GM12878 (cell line): ENCODE measurements around the gene UPP2. TPM values are rescaled to one million over a fixed set of nuclear protein-coding genes. Genes with fewer than 3 reads are reported as not detected.

Source experiments
- ATAC-seq: fragments of 200-7000 bp; cut with Tn5 transposase; 3 replicates; pipeline ENCODE4 v1.9.1; 2020; ENCODE audit warnings: mild to moderate bottlenecking, moderate library complexity
- BruUV-seq: library from RNA; stranded (reverse); fragments of 400-500 nt; replicated peaks from 2 replicates; lab custom pipeline; 2021; lab: Mats Ljungman, UMichigan
- CTCF ChIA-PET: fragments of 300-600 bp; sonication (Branson Sonifier 250); formaldehyde crosslinking; extraction: SDS; loops from one replicate; lab custom pipeline; 2021; ENCODE audit warnings: inconsistent platforms; lab: Yijun Ruan, JAX
- POLR2A ChIA-PET: fragments of 350-600 bp; formaldehyde crosslinking; extraction: SDS; loops from one replicate; lab custom pipeline; 2021; ENCODE audit warnings: inconsistent platforms; lab: Charles Lee
- RAD21 ChIA-PET: fragments of 300-600 bp; sonication (Branson Sonifier 250); formaldehyde crosslinking; loops from one replicate; lab custom pipeline; 2023; ENCODE audit warnings: antibody characterized with exemption; ENCODE audit not compliant: unreplicated experiment; lab: Charles Lee
- SMC1A ChIA-PET: fragments of 300-600 bp; sonication (Branson Sonifier 250); formaldehyde crosslinking; loops from one replicate; lab custom pipeline; 2023; ENCODE audit not compliant: unreplicated experiment, uncharacterized antibody; lab: Charles Lee
- DNase-seq: peaks from one replicate; pipeline ENCODE4 v3.0.0-alpha.2; 2011; ENCODE audit warnings: low read depth, low spot score
- FAIRE-seq: peaks from 3 replicates; lab custom pipeline; 2011; peaks lifted over from hg19 to GRCh38; lab: Jason Lieb, UNC
- H2AFZ ChIP-seq: 2 replicates; pipeline ENCODE4 v1.6.0; 2011; ENCODE audit warnings: low read depth, low read length, control low read depth; ENCODE audit not compliant: control insufficient read depth
- H3K27ac ChIP-seq: 2 replicates; pipeline ENCODE4 v1.5.1; 2011; ENCODE audit warnings: control low read depth; ENCODE audit not compliant: control insufficient read depth, insufficient read depth
- H3K27me3 ChIP-seq, 2 experiments: replicated peaks in 1 of 2; 2 replicates each; pipeline versions ENCODE4 v1.6.0 to v1.6.1; 2011; ENCODE audit warnings: low read length in 1 of 2; ENCODE audit not compliant: control insufficient read depth in 2 of 2, insufficient read depth in 2 of 2
- H3K36me3 ChIP-seq, 2 experiments: 2 replicates each; pipeline ENCODE4 v1.5.1; 2011; ENCODE audit warnings: low read length in 1 of 2; ENCODE audit not compliant: control insufficient read depth in 2 of 2, insufficient read depth in 2 of 2
- H3K4me1 ChIP-seq: 2 replicates; pipeline ENCODE4 v1.6.1; 2011; ENCODE audit warnings: mild to moderate bottlenecking, low read length, moderate library complexity, mixed read lengths; ENCODE audit not compliant: control insufficient read depth, insufficient read depth
- H3K4me2 ChIP-seq: 2 replicates; pipeline ENCODE4 v1.6.0; 2011; ENCODE audit warnings: control low read depth; ENCODE audit not compliant: control insufficient read depth, insufficient read depth
- H3K4me3 ChIP-seq: fragments of 200-600 bp; sonication (generic); 2 replicates; pipeline ENCODE4 v1.5.1; 2016
- H3K79me2 ChIP-seq: 2 replicates; pipeline ENCODE4 v1.6.0; 2011; ENCODE audit warnings: low read length; ENCODE audit not compliant: control insufficient read depth, insufficient read depth
- H3K9ac ChIP-seq: 2 replicates; pipeline ENCODE4 v1.8.0; 2011; ENCODE audit warnings: low read length, control low read depth, mixed read lengths; ENCODE audit not compliant: control insufficient read depth, insufficient read depth
- H3K9me3 ChIP-seq: replicated peaks from 3 replicates; pipeline ENCODE4 v1.5.1; 2011; ENCODE audit warnings: mild to moderate bottlenecking, low read length; ENCODE audit not compliant: control insufficient read depth, insufficient read depth
- H4K20me1 ChIP-seq: 2 replicates; pipeline ENCODE4 v1.6.0; 2011; ENCODE audit not compliant: control insufficient read depth, insufficient read depth
- CHD1 ChIP-seq: IDR thresholded peaks from 2 replicates; pipeline ENCODE4 v1.6.1; 2012; ENCODE audit warnings: low read depth, low read length, improper control_type of control experiment
- FOXM1 ChIP-seq: IDR thresholded peaks from 2 replicates; pipeline ENCODE4 v1.6.1; 2012; ENCODE audit warnings: low read depth, mild to moderate bottlenecking, inconsistent platforms, low read length, moderate library complexity
- MTA2 ChIP-seq: fragments of 450-650 bp; IDR thresholded peaks from 2 replicates; pipeline ENCODE4 v1.6.1; 2016; ENCODE audit warnings: low read depth, mild to moderate bottlenecking, moderate library complexity
- MXI1 ChIP-seq: fragments of 150-350 bp; IDR thresholded peaks from 2 replicates; pipeline ENCODE4 v1.6.1; 2011; ENCODE audit warnings: low read depth, mild to moderate bottlenecking, inconsistent platforms, low read length, improper control_type of control experiment
- MYC ChIP-seq: IDR thresholded peaks from 2 replicates; pipeline ENCODE4 v1.6.1; 2011; ENCODE audit warnings: mild to moderate bottlenecking, low read length, moderate library complexity, inconsistent platforms; ENCODE audit not compliant: insufficient read depth, insufficient replicate concordance, insufficient read length, severe bottlenecking
- NFXL1 ChIP-seq: fragments of 450-650 bp; IDR thresholded peaks from 2 replicates; pipeline ENCODE4 v1.6.1; 2017; ENCODE audit warnings: antibody characterized with exemption, mild to moderate bottlenecking, borderline replicate concordance
- RB1 ChIP-seq: fragments of 450-650 bp; formaldehyde crosslinking; IDR thresholded peaks from 2 replicates; pipeline ENCODE4 v1.6.1; 2017; ENCODE audit warnings: mild to moderate bottlenecking, borderline replicate concordance
- RUNX3 ChIP-seq: IDR thresholded peaks from 2 replicates; pipeline ENCODE4 v1.6.1; 2012; ENCODE audit warnings: low read length, inconsistent platforms
- WRNIP1 ChIP-seq: IDR thresholded peaks from 2 replicates; pipeline ENCODE4 v1.6.1; 2011; ENCODE audit warnings: low read depth, low read length, improper control_type of control experiment, borderline replicate concordance
- WGBS: methylation state at CpG from one replicate; pipeline ENCODE4 v1.1.6; 2016; ENCODE audit warnings: low lambda C conversion rate; ENCODE audit not compliant: insufficient replicate concordance, insufficient coverage; ENCODE audit errors: missing lambda C conversion rate; 5-methylcytosine and 5-hydroxymethylcytosine counted together
- in situ Hi-C: fragments of 300-500 bp; cut with MboI; formaldehyde crosslinking; loops from 9 replicates; pipeline ENCODE4 v1.14.3; 2018; ENCODE audit warnings: mixed read lengths
- intact Hi-C: fragments of 100-400 bp; cut with micrococcal nuclease; formaldehyde crosslinking; loops from one replicate; pipeline ENCODE4 v1.14.2; 2022; ENCODE audit not compliant: unreplicated experiment
- polyA plus RNA-seq, 11 experiments: library from polyadenylated mRNA; depleted of rRNA in 4 of 11; unstranded in 6 of 11; stranded (reverse) in 5 of 11; fragments of >200 nt; fragmentation: Nextera tagmentation in 4 of 11; fragmentation: Illumina TruSeq in 1 of 11; extraction: Ambion mirVana in 4 of 11; extraction: Trizol in 1 of 11; gene quantifications; 1 replicate in 1 of 11; 2 replicates in 10 of 11; pipeline versions ENCODE4 v1.2.1 to v1.2.3, GENCODE V29; 2011 to 2016; ENCODE audit warnings: inconsistent platforms in 2 of 11, missing spikeins in 2 of 11, low read depth in 1 of 11
- total RNA-seq, 4 experiments: library from RNA; depleted of rRNA in 3 of 4; stranded (reverse); fragments of >200 nt in 3 of 4; fragmentation: Illumina TruSeq in 1 of 4; extraction: Trizol in 1 of 4; gene quantifications; 2 replicates each; pipeline versions ENCODE4 v1.2.1 to v1.2.3, GENCODE V29; 2013 to 2021

UPP2 gene
- total and polyA plus RNA-seq, 10 of the 15 experiments (the other 5 are each of a cell fraction or from before 2014, with no cell fraction given): not detected

DNA sequence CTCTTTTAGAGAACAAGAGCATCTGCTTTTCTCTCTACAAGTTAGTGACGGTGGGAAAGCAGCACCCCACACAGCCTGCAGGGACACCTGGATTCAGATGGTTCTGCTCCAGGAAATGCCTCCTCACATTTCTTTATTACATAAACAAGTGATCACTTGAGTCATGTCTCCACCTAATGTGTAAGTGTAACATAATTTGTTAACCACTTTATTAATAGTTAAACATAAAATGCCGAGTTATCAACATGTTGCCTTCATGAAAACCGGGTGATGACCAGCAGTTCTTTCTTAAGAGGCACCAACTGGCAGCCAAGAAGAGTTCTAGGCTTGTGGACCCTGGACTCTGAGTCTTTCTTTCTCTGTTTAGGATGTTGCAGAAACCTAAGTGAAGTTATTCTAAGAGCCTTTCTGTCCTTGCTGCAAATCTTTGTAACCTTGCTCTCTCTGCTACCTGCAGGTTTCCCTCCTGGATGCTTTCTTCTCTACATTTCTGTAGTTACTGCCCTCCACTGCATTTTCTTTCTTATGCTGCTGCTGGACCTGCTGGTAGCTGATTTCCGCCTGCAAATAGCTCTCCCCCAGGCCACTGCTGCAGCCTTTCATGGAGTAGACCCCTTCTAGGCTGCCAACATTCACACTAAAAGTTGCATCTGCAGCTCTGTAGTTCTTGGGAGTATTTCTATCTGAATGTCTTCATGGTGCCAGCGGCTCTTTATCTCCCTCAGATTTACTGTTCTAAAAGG, 24.3 kb downstream of the UPP2 start:
- RAD21 ChIA-PET: no interaction called here
- H3K79me2 ChIP-seq: no peaks in the 10 kb centered on the region
- H3K9me3 ChIP-seq: no peaks in the 10 kb centered on the region
- intact Hi-C loops (no loop called here), in situ Hi-C loops (no loop called here)
- H3K4me1 ChIP-seq: no peaks in the 10 kb centered on the region
- no peak overlapping the region for H3K27ac ChIP-seq
- FAIRE-seq: no peak
- no TSS peak for BruUV-seq
- H3K4me2 ChIP-seq: no peak overlapping the region
- H4K20me1 ChIP-seq: no peaks in the 10 kb centered on the region
- no peak for TF ChIP-seq NFXL1
- TF ChIP-seq RB1: no peak
- no peak for TF ChIP-seq CHD1
- no peak for TF ChIP-seq MYC
- no peak for TF ChIP-seq MXI1
- TF ChIP-seq WRNIP1: no peak
- TF ChIP-seq RUNX3: no peak
- TF ChIP-seq FOXM1: no peak
- no peak for TF ChIP-seq MTA2
- H3K9ac ChIP-seq: no peak overlapping the region
- CTCF ChIA-PET: no interaction called here
- POLR2A ChIA-PET: no interaction called here
- no peaks in the 10 kb centered on the region for H3K36me3 ChIP-seq
- no peak overlapping the region for H3K4me3 ChIP-seq
- no peak for ATAC-seq
- WGBS: 18% methylated on average over 5 of the region's 5 CpGs
- no peaks in the 10 kb centered on the region for H3K27me3 ChIP-seq
- H2AFZ ChIP-seq: no peak overlapping the region
- SMC1A ChIA-PET: no interaction called here
- DNase-seq: no peak
